ENCODE measurements around the gene DEDD. TPM values are rescaled to one million over a fixed set of nuclear protein-coding genes. Genes with fewer than 3 reads are reported as not detected.
A peak's percentile ranks its signal among the peaks of the same experiment; 100 is the strongest.

The DEDD gene
- total RNA-seq, 1 donor from 2014 or later: 40.9 TPM

- Histone ChIP-seq H3K4me1 (ENCODE audit: insufficient read depth, low read length) (peaks cover 31% of the 10 kb centered on the region), H4K20me1 (ENCODE audit: insufficient read depth, low read length) (peaks cover 52% of the 10 kb centered on the region), H3K79me2 (ENCODE audit: insufficient read depth, low read length) (peaks cover 94% of the 10 kb centered on the region), H3K27me3 (ENCODE audit: insufficient read depth, low read length) (no peaks in the 10 kb centered on the region), H3K4me2 (ENCODE audit: low read length) (peak overlapping the region; percentile 86), H2AFZ (ENCODE audit: low read depth, low read length) (no peak overlapping the region), H3K36me3 (ENCODE audit: insufficient read depth, low read length) (peaks cover 10% of the 10 kb centered on the region), H3K9me3 (ENCODE audit: insufficient read depth, low read depth, low read length) (no peaks in the 10 kb centered on the region), H3K4me3 (ENCODE audit: insufficient read depth, low read depth, low read length) (no peak overlapping the region), H3K9ac (ENCODE audit: low read length) (peak overlapping the region; percentile 44), H3K27ac (ENCODE audit: low read depth, low read length) (peak overlapping the region; percentile 98)
- no peaks in the 10 kb centered on the region for H3K9me3 Mint-ChIP-seq (ENCODE audit: unreplicated experiment)
- H3K4me3 Mint-ChIP-seq (ENCODE audit: unreplicated experiment): peak overlapping the region; percentile 66
- no peak for TF ChIP-seq CTCF (IDR thresholded peaks at IDR 0.05; ENCODE audit: insufficient read depth, low read depth, low read length)
- TF ChIP-seq EZH2 (IDR thresholded peaks at IDR 0.05; ENCODE audit: insufficient read depth, low read length): no peak
- H3K27ac Mint-ChIP-seq (ENCODE audit: unreplicated experiment): peak overlapping the region; percentile 86
- H3K27me3 Mint-ChIP-seq (ENCODE audit: low read depth, unreplicated experiment): no peaks in the 10 kb centered on the region
- FAIRE-seq: no peak
- H3K36me3 Mint-ChIP-seq (ENCODE audit: low read depth, unreplicated experiment): peaks cover 8% of the 10 kb centered on the region
- peak; percentile 96 for DNase-seq (ENCODE audit: low read depth)
- peaks cover 33% of the 10 kb centered on the region for H3K4me1 Mint-ChIP-seq (ENCODE audit: low read depth, unreplicated experiment)
Measured at GRCh38 chr1:161115132-161115711, 17.2 kb downstream of the DEDD start.

- Mint-ChIP-seq H3K36me3 (ENCODE audit: low read depth, unreplicated experiment) (peaks cover 3% of the 10 kb centered on the region), H3K27me3 (ENCODE audit: low read depth, unreplicated experiment) (no peaks in the 10 kb centered on the region)
- no peak for FAIRE-seq
Measured at GRCh38 chr1:161114556-161114955, 17.9 kb downstream of the DEDD start.

More at GRCh38 chr1:161114556-161114955, 17.9 kb downstream of the DEDD start:
- Histone ChIP-seq H3K36me3 (ENCODE audit: insufficient read depth, low read length) (peaks cover 6% of the 10 kb centered on the region), H3K27me3 (ENCODE audit: insufficient read depth, low read length) (no peaks in the 10 kb centered on the region), H3K9ac (ENCODE audit: low read length) (peak overlapping the region; percentile 23), H3K27ac (ENCODE audit: low read depth, low read length) (peak overlapping the region; percentile 98), H3K79me2 (ENCODE audit: insufficient read depth, low read length) (peaks cover 97% of the 10 kb centered on the region), H3K9me3 (ENCODE audit: insufficient read depth, low read depth, low read length) (no peaks in the 10 kb centered on the region), H4K20me1 (ENCODE audit: insufficient read depth, low read length) (peaks cover 51% of the 10 kb centered on the region), H3K4me2 (ENCODE audit: low read length) (peak overlapping the region; percentile 86), H3K4me3 (ENCODE audit: insufficient read depth, low read depth, low read length) (no peak overlapping the region), H3K4me1 (ENCODE audit: insufficient read depth, low read length) (peaks cover 27% of the 10 kb centered on the region), H2AFZ (ENCODE audit: low read depth, low read length) (no peak overlapping the region)
- Mint-ChIP-seq H3K27ac (ENCODE audit: unreplicated experiment) (peak overlapping the region; percentile 86), H3K4me3 (ENCODE audit: unreplicated experiment) (no peak overlapping the region), H3K9me3 (ENCODE audit: unreplicated experiment) (no peaks in the 10 kb centered on the region), H3K4me1 (ENCODE audit: low read depth, unreplicated experiment) (peaks cover 26% of the 10 kb centered on the region)
- DNase-seq (ENCODE audit: low read depth): no peak
- no peak for TF ChIP-seq CTCF (IDR thresholded peaks at IDR 0.05; ENCODE audit: insufficient read depth, low read depth, low read length)
- TF ChIP-seq EZH2 (IDR thresholded peaks at IDR 0.05; ENCODE audit: insufficient read depth, low read length): no peak
